GM19372 (cell line): ENCODE results near the gene ACAN.

Source experiments
- ATAC-seq: cut with Tn5 transposase; IDR thresholded peaks from one replicate; pipeline ENCODE4 v1.9.1; 2021; ENCODE audit warnings: mild to moderate bottlenecking, low read depth, moderate library complexity; ENCODE audit not compliant: unreplicated experiment

ACAN gene

DNA sequence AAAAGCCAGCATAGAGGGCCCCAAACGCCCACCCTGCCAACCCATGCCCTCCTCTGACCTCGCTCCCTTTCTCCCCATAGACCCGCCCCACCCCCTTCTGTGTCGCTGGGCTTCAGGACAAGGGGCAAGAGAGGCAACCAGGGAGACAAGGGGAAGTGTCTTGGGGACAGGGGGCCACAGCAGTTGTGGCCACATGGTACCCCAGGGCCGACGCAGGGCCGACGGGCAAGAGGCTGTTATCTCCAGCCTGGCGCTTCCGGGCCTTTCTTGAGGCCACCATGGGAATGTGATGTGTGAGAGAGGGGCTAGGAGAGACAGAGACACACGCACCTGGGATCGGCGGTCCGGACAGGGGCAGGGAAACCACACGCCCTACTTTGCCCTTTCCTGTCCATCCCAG lies 95.5 kb downstream of the ACAN start:
- no peak for ATAC-seq

- ATAC-seq, result no peak
Observed at GRCh38 chr15:88899251-88899650, 96.0 kb downstream of the ACAN start.

GRCh38 chr15:88900309-88900981 lies 97.2 kb downstream of the ACAN start:
- no peak for ATAC-seq

- ATAC-seq, result no peak
Observed at GRCh38 chr15:88900982-88901418, 97.8 kb downstream of the ACAN start.

GRCh38 chr15:88901508-88902220 lies 98.4 kb downstream of the ACAN start:
- no peak for ATAC-seq

DNA sequence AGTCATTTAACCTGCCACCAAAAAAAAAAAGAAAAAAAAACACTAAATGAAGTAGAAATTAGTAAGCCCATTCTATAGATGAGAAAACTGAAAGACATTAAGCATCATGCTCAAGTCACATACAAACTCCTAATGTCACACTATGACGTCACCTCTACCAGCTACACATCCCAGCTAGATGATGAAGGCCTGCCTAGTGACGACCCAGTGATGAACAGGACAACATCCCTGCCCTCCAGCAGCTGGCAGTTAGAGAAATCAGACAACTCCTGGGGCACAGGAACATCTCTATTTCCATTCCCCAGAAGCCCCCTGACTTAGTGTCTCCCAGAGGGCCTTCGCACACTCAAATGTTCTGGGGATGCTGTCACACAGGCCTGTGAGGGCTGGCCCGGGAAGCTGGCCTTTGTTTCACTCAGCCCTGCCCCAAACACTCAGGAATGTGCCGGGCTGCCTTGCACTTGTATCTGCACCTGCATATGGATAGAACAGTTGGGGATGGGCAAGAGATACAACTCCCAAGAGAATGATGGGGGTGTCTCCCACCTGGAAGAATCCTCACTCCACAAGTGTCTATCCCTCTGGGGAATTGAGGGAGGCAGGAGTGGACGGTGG lies 99.1 kb downstream of the ACAN start:
- ATAC-seq, result no peak

DNA sequence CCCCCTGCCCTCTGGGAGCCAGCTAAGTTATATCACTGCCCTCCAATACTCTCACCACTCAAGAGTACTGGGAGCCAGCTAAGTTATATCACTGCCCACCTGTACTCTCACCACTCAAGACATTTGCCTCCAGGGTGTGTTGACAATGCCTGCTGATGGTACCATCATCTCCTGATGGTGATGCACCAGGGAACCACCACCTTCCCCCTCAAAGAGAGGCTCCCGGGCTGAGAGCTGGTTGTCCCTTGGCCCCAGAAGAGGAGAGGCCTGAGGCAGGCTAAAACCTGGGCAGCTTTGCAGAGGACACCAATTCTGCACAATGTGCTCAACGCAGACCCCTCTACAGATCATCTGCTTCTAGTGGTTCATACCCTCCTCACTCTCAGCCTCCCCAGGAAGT lies 99.6 kb downstream of the ACAN start:
- no peak for ATAC-seq

- no peak for ATAC-seq
Observed at GRCh38 chr15:88904257-88904623, 101.0 kb downstream of the ACAN start.

DNA sequence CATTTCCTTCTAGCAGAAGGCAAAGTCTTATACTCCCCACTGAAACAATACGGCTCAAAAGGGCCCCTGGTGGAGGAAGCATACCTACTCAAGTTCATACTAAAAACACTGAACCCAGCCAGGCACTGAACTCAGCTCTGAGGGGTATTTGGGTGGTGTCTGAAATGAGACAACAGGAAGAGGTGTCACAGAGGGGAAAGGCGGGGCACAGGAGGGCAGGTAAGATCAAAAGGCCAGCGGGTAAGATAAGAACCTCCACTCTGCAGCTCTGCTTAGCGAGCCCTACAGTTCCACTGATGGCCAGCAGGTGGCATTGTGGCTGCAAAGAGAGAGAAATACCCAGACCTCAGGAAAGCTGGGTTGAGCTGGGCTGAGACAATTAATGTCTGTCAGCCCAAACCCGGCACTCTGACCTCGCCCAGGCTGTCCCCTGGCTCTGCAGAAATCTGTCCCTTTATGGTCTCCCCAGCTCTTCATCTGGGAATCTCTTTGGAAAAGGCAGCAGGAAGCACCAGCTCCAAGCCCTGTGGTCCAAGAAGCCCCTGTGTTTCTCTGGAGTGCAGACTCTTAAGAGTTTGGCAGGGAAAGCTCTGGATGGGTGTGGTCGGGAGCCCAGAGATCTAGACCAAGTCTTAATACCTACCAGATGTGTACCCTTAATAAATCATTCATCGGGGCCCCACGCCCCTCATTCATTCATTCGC lies 101.5 kb downstream of the ACAN start:
- peak; percentile 90 for ATAC-seq

- ATAC-seq, result no peak
Observed at GRCh38 chr15:88905576-88905975, 102.3 kb downstream of the ACAN start.

GRCh38 chr15:88906130-88906529 lies 102.9 kb downstream of the ACAN start:
- no peak for ATAC-seq

DNA sequence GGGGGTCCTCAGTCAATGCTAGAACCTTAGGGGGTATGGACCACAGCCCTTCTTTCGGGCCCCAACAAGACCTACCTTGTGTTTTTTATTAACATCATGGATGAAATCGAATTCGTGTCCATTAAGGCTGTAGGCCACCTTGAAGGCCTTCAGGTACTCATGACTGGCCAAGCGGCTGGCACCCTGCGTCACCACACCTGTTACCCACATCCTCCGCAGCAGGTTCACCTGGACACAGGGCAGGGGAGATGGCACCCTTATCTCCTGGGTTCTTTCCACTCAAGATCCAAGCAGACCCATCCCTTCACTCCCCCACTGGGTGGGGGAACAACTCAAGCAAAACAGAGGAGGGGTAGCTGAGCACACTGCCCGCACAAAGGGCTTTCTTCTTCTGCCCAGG lies 103.3 kb downstream of the ACAN start:
- ATAC-seq, result no peak

- ATAC-seq, result no peak
Observed at GRCh38 chr15:88907111-88907510, 103.9 kb downstream of the ACAN start.

- no peak for ATAC-seq
Observed at GRCh38 chr15:88908123-88908522, 104.9 kb downstream of the ACAN start.

- ATAC-seq, result no peak
Observed at GRCh38 chr15:88908697-88909621, 105.7 kb downstream of the ACAN start.

DNA sequence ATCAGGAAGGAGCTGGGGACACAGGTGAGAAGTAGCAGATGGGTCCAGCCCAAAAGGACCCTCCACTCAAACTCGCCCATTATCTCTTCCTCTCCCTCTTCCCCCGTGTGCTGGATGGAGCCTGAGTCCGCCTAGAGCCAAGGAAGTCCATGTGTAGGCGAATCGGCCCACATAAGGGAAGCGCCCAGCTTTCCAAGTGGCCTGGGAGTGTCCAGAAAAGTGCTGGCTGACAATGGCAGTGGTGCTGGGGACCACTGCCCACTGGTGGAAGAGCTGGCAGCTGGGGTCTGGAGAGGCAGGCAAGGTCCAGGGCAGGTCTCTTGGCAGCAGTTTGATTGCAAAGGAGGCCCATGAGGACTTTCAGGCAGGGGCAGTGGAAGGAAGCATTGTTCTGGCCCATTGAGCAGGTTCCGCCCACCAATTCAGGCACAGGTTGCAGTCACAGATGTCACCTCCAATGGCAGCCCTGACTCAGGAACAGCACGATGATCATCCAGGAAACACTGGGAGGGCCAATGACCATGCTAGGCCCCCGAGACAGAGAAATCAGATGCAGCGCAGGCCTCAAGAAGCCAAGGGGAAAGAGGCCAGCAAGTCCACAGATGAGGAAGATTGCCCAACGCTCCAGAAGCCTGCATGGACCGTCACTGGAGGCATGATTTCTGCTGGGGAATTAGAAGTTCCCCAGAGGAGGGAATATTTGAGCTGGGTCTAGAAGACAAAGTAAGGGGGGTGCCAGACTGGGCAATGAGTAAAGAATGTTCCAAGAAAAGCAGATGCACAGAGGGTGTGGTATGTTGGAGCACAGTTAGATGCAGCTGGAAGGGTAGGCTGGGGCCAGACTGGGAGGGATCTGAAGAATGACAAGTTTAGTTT lies 107.0 kb downstream of the ACAN start:
- ATAC-seq, result no peak

- ATAC-seq, result no peak
Observed at GRCh38 chr15:88911766-88912118, 108.5 kb downstream of the ACAN start.

DNA sequence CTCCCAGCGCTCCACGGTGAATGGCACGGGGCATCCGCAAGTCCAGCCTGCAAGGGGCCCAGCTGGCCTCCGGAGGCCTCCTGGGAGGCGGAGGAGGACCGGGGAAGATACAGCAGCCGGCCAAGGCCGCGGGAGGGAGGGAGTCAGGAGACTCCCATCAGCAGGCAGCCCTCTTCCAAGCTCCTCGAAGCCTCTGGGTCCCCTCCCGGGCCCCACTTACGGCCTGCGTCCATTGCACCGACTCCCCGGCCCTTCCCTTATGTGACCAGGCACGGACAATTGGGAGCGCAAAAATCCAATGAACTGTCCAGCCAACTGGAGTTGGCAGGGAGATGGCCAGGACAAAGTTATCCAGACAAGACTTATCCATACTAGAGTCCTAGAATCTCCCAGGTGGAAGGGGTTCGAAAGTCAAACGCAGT lies 109.3 kb downstream of the ACAN start:
- no peak for ATAC-seq
